GM12875 (cell line): ENCODE measurements around the gene C5.

Source experiments
- H3K4me3 ChIP-seq: one replicate; pipeline ENCODE4 v1.5.1; 2011; ENCODE audit warnings: low read depth, low read length, control low read depth
- CTCF ChIP-seq: IDR thresholded peaks from 2 replicates; pipeline ENCODE4 v1.5.1; 2011; ENCODE audit warnings: low read depth, mild to moderate bottlenecking, control low read depth, inconsistent platforms, low read length, moderate library complexity, borderline replicate concordance; ENCODE audit not compliant: insufficient read depth

Gene C5

GRCh38 chr9:120912958-120913646, 137.0 kb downstream of the C5 start:
- H3K4me3 ChIP-seq, result no peak overlapping the region
- no peak for TF ChIP-seq CTCF

GRCh38 chr9:120911295-120911837, 138.7 kb downstream of the C5 start:
- H3K4me3 ChIP-seq, result no peak overlapping the region
- no peak for TF ChIP-seq CTCF

- no peak overlapping the region for H3K4me3 ChIP-seq
- TF ChIP-seq CTCF, result no peak
These were observed 139.4 kb downstream of the C5 start for GRCh38 chr9:120910643-120911042.

- no peak for TF ChIP-seq CTCF
- no peak overlapping the region for H3K4me3 ChIP-seq
These were observed 140.2 kb downstream of the C5 start for GRCh38 chr9:120909904-120910303.

GRCh38 chr9:120905315-120906164, 144.5 kb downstream of the C5 start:
- no peak for TF ChIP-seq CTCF
- H3K4me3 ChIP-seq, result no peak overlapping the region

GRCh38 chr9:120904978-120905301, 145.1 kb downstream of the C5 start:
- H3K4me3 ChIP-seq, result no peak overlapping the region
- no peak for TF ChIP-seq CTCF
